ENCODE data around the gene YEATS4. TPM values are rescaled to one million over a fixed set of nuclear protein-coding genes. Genes with fewer than 3 reads are reported as not detected.

YEATS4 gene
- total and polyA plus RNA-seq, 4 donors: 9.9 to 23.8 (median 15.5) TPM

GRCh38 chr12:69386921-69387320, 27.4 kb downstream of the YEATS4 start (continued):
- TF ChIP-seq ZBTB33 (IDR thresholded peaks at IDR 0.05): no peak
- no peak for TF ChIP-seq GABPA (IDR thresholded peaks at IDR 0.05 in 1 of 2, conservative IDR thresholded peaks at IDR 0.05 in 1 of 2)
- no peak for TF ChIP-seq CTCF (IDR thresholded peaks at IDR 0.05; ENCODE audit: low read depth, low read length, missing input control)
- TF ChIP-seq FOXA2 (IDR thresholded peaks at IDR 0.05): no peak
- TF ChIP-seq HNF4G (IDR thresholded peaks at IDR 0.05): no peak

- H3K4me3 ChIP-seq (ENCODE audit: low read depth in 1 of 3, low read length in 3 of 3): no peak overlapping the region
- 90% methylated on average over 1 of the region's 1 CpG for WGBS
- no peaks in the 10 kb centered on the region for H3K4me1 ChIP-seq (ENCODE audit: control insufficient read depth in 4 of 4, insufficient read depth in 4 of 4, low read length in 3 of 4)
- no peak overlapping the region for H3K27ac ChIP-seq (ENCODE audit: low read depth in 1 of 2, low read length in 2 of 2)
- no peaks in the 10 kb centered on the region for H3K9me3 ChIP-seq (ENCODE audit: control insufficient read depth in 4 of 4, low read length in 3 of 4)
- H3K27me3 ChIP-seq (ENCODE audit: control insufficient read depth in 4 of 4, insufficient read depth in 4 of 4, low read length in 3 of 4): no peaks in the 10 kb centered on the region
- peak; percentile 68 for TF ChIP-seq CTCF (IDR thresholded peaks at IDR 0.05; ENCODE audit: low read depth, low read length, missing input control)
- no peak for TF ChIP-seq JUND (IDR thresholded peaks at IDR 0.05)
- TF ChIP-seq HNF4A (conservative IDR thresholded peaks at IDR 0.05): no peak
- peak; percentile 87 to 89 for TF ChIP-seq RAD21 (IDR thresholded peaks at IDR 0.05)
- no peak for TF ChIP-seq GABPA (IDR thresholded peaks at IDR 0.05 in 1 of 2, conservative IDR thresholded peaks at IDR 0.05 in 1 of 2)
- TF ChIP-seq YY1 (IDR thresholded peaks at IDR 0.05): no peak
- no peak overlapping the region for H3K9ac ChIP-seq (ENCODE audit: low read depth in 1 of 2, low read length in 2 of 2)
- DNase-seq (ENCODE audit: low spot score): no peak
- H3K36me3 ChIP-seq (ENCODE audit: control insufficient read depth in 4 of 4, insufficient read depth in 3 of 4, low read depth in 1 of 4, low read length in 3 of 4): peaks cover 0 to 2% (median 2%) of the 10 kb centered on the region in 4 donors
Measured at GRCh38 chr12:69388371-69388770, 28.8 kb downstream of the YEATS4 start.

GRCh38 chr12:69389831-69390230, 30.3 kb downstream of the YEATS4 start:
- Histone ChIP-seq H3K4me3 (ENCODE audit: low read depth in 1 of 3, low read length in 3 of 3) (no peak overlapping the region), H3K9me3 (ENCODE audit: control insufficient read depth in 4 of 4, low read length in 3 of 4) (no peaks in the 10 kb centered on the region), H3K36me3 (ENCODE audit: control insufficient read depth in 4 of 4, insufficient read depth in 3 of 4, low read depth in 1 of 4, low read length in 3 of 4) (peaks cover 0 to 2% (median under 1%) of the 10 kb centered on the region in 4 donors), H3K9ac (ENCODE audit: low read depth in 1 of 2, low read length in 2 of 2) (no peak overlapping the region), H3K27me3 (ENCODE audit: control insufficient read depth in 4 of 4, insufficient read depth in 4 of 4, low read length in 3 of 4) (no peaks in the 10 kb centered on the region), H3K27ac (ENCODE audit: low read depth in 1 of 2, low read length in 2 of 2) (no peak overlapping the region), H3K4me1 (ENCODE audit: control insufficient read depth in 4 of 4, insufficient read depth in 4 of 4, low read length in 3 of 4) (no peaks in the 10 kb centered on the region)
- 77% methylated on average over 1 of the region's 1 CpG for WGBS
- DNase-seq (ENCODE audit: low spot score): no peak
- TF ChIP-seq RAD21 (IDR thresholded peaks at IDR 0.05) (no peak), FOXA1 (IDR thresholded peaks at IDR 0.05) (no peak), RXRA (IDR thresholded peaks at IDR 0.05) (no peak), FOXA2 (IDR thresholded peaks at IDR 0.05) (no peak), YY1 (IDR thresholded peaks at IDR 0.05) (no peak), JUND (IDR thresholded peaks at IDR 0.05) (no peak), CTCF (IDR thresholded peaks at IDR 0.05; ENCODE audit: low read depth, low read length, missing input control) (no peak), SP1 (IDR thresholded peaks at IDR 0.05) (no peak), MAX (IDR thresholded peaks at IDR 0.05) (no peak), HNF4A (conservative IDR thresholded peaks at IDR 0.05) (no peak), ZBTB33 (IDR thresholded peaks at IDR 0.05) (no peak), EGR1 (IDR thresholded peaks at IDR 0.05; ENCODE audit: low read depth in 2 of 2) (no peak)

Data from liver (tissue), 9 donors.